Keratinocyte (primary cell): Measurements from ENCODE around the gene OBSL1. TPM values are rescaled to one million over a fixed set of nuclear protein-coding genes. Genes with fewer than 3 reads are reported as not detected.

ENCODE experiments used
- DNase-seq: peaks from one replicate; pipeline ENCODE4 v3.0.0-alpha.2; 2011; ENCODE audit warnings: low read depth, missing footprints, low spot score
- FAIRE-seq: peaks from 2 replicates; lab custom pipeline; 2011; peaks lifted over from hg19 to GRCh38; lab: Jason Lieb, UNC
- H2AFZ ChIP-seq: 2 replicates; pipeline ENCODE4 v1.6.0; 2012; ENCODE audit warnings: low read length, control low read depth, inconsistent platforms; ENCODE audit not compliant: control insufficient read depth
- H3K27ac ChIP-seq: 2 replicates; pipeline ENCODE4 v1.5.1; 2011; ENCODE audit warnings: low read length; ENCODE audit not compliant: control insufficient read depth, insufficient read depth
- H3K27me3 ChIP-seq: 3 replicates; pipeline ENCODE4 v1.6.0; 2011; ENCODE audit warnings: low read length; ENCODE audit not compliant: control insufficient read depth, insufficient read depth; ENCODE audit errors: extremely low read depth
- H3K36me3 ChIP-seq, 2 experiments: 2 replicates in 1 of 2; 3 replicates in 1 of 2; pipeline ENCODE4 v1.5.1; 2011; ENCODE audit warnings: low read length in 2 of 2, mild to moderate bottlenecking in 1 of 2; ENCODE audit not compliant: control insufficient read depth in 2 of 2, insufficient read depth in 2 of 2; ENCODE audit errors: extremely low read depth in 1 of 2
- H3K4me1 ChIP-seq: 3 replicates; pipeline ENCODE4 v1.5.1; 2011; ENCODE audit warnings: low read length; ENCODE audit not compliant: control insufficient read depth, insufficient read depth; ENCODE audit errors: extremely low read depth
- H3K4me2 ChIP-seq: 3 replicates; pipeline ENCODE4 v1.6.0; 2011; ENCODE audit warnings: low read depth, low read length; ENCODE audit not compliant: control insufficient read depth, insufficient read depth; ENCODE audit errors: extremely low read depth
- H3K4me3 ChIP-seq, 3 experiments: fragments of 200-600 bp in 1 of 3; sonication (generic) in 1 of 3; 2 replicates in 2 of 3; 3 replicates in 1 of 3; pipeline ENCODE4 v1.5.1; 2011 to 2016; ENCODE audit warnings: low read length in 3 of 3, mild to moderate bottlenecking in 3 of 3, control low read depth in 2 of 3, inconsistent platforms in 1 of 3, low read depth in 1 of 3, mixed read lengths in 1 of 3, mixed run types in 1 of 3, moderate library complexity in 1 of 3; ENCODE audit not compliant: control insufficient read depth in 2 of 3, insufficient read depth in 2 of 3; ENCODE audit errors: extremely low read depth in 1 of 3
- H3K79me2 ChIP-seq: 2 replicates; pipeline ENCODE4 v1.6.0; 2012; ENCODE audit warnings: low read length; ENCODE audit not compliant: control insufficient read depth, insufficient read depth
- H3K9ac ChIP-seq: 3 replicates; pipeline ENCODE4 v1.6.0; 2011; ENCODE audit warnings: low read length; ENCODE audit not compliant: control insufficient read depth, insufficient read depth; ENCODE audit errors: extremely low read depth
- H3K9me1 ChIP-seq: 3 replicates; pipeline ENCODE4 v1.6.0; 2011; ENCODE audit warnings: low read length; ENCODE audit not compliant: control insufficient read depth, insufficient read depth; ENCODE audit errors: extremely low read depth
- H3K9me3 ChIP-seq: 2 replicates; pipeline ENCODE4 v1.5.1; 2012; ENCODE audit warnings: low read depth, low read length; ENCODE audit not compliant: control insufficient read depth
- H4K20me1 ChIP-seq: 3 replicates; pipeline ENCODE4 v1.6.0; 2011; ENCODE audit warnings: low read length; ENCODE audit not compliant: control insufficient read depth, insufficient read depth; ENCODE audit errors: extremely low read depth
- CTCF ChIP-seq, 3 experiments: IDR thresholded peaks in 1 of 3; conservative IDR thresholded peaks in 1 of 3; optimal IDR thresholded peaks in 1 of 3; 2 replicates in 2 of 3; 3 replicates in 1 of 3; pipeline versions ENCODE3 to v1.5.1; 2011; ENCODE audit warnings: low read length in 3 of 3, mild to moderate bottlenecking in 3 of 3, moderate library complexity in 2 of 3, control low read depth in 1 of 3, inconsistent platforms in 1 of 3; ENCODE audit not compliant: insufficient read depth in 2 of 3; ENCODE audit errors: extremely low read depth in 1 of 3
- EZH2 ChIP-seq: IDR thresholded peaks from one replicate; pipeline ENCODE4 v1.6.1; 2012; ENCODE audit warnings: inconsistent platforms, mild to moderate bottlenecking, low read length, moderate library complexity
- dilution Hi-C: fragments of 300-500 bp; cut with MboI; formaldehyde crosslinking; loops from one replicate; pipeline ENCODE4 v1.7.0; 2020; ENCODE audit warnings: low sequenced_read_pairs; ENCODE audit not compliant: extremely low pct_ligation_motif_present
- polyA plus RNA-seq, 5 experiments: library from polyadenylated mRNA; depleted of rRNA in 3 of 5; stranded (reverse) in 3 of 5; stranded (forward) in 1 of 5; unstranded in 1 of 5; fragments of >200 nt; gene quantifications; 1 replicate in 1 of 5; 2 replicates in 3 of 5; 3 replicates in 1 of 5; pipeline versions ENCODE4 v1.2.1 to v1.2.3, GENCODE V29; 2011 to 2012; ENCODE audit warnings: missing spikeins in 2 of 5, low read depth in 1 of 5, low replicate concordance in 1 of 5

The OBSL1 gene
- polyA plus RNA-seq, 1 donor (not counting 4 experiments of a cell fraction or from before 2014, with no cell fraction given): 9.3 TPM

GRCh38 chr2:219562049-219563020, 9.0 kb downstream of the OBSL1 start:
- no peak overlapping the region for H2AFZ ChIP-seq

GRCh38 chr2:219561179-219562048, 9.9 kb downstream of the OBSL1 start:
- Histone ChIP-seq H3K4me1 (no peaks in the 10 kb centered on the region), H3K27ac (no peak overlapping the region), H2AFZ (no peak overlapping the region), H3K4me2 (no peak overlapping the region), H3K9ac (no peak overlapping the region), H3K27me3 (no peaks in the 10 kb centered on the region), H3K9me3 (no peaks in the 10 kb centered on the region), H3K9me1 (no peaks in the 10 kb centered on the region), H4K20me1 (no peaks in the 10 kb centered on the region), H3K36me3 (no peaks in the 10 kb centered on the region), H3K79me2 (no peaks in the 10 kb centered on the region), H3K4me3 (no peak overlapping the region)
- TF ChIP-seq CTCF (optimal IDR thresholded peaks at IDR 0.05 in 1 of 3, IDR thresholded peaks at IDR 0.05 in 1 of 3, conservative IDR thresholded peaks at IDR 0.05 in 1 of 3; ENCODE audit: extremely low read depth in 1 of 3, insufficient read depth in 2 of 3, low read length in 3 of 3): no peak
- no peak for TF ChIP-seq EZH2
- dilution Hi-C loops: no loop called here
- DNase-seq (no peak), FAIRE-seq (no peak)

More at GRCh38 chr2:219562049-219563020, 9.0 kb downstream of the OBSL1 start:
- no peaks in the 10 kb centered on the region for H3K9me3 ChIP-seq
- no peaks in the 10 kb centered on the region for H3K79me2 ChIP-seq
- H3K9ac ChIP-seq: no peak overlapping the region
- H3K4me2 ChIP-seq: no peak overlapping the region
- H3K4me1 ChIP-seq: no peaks in the 10 kb centered on the region
- DNase-seq (no peak), FAIRE-seq (no peak)
- dilution Hi-C loops: no loop called here
- no peaks in the 10 kb centered on the region for H3K36me3 ChIP-seq
- no peak overlapping the region for H3K27ac ChIP-seq
- TF ChIP-seq EZH2: no peak
- TF ChIP-seq CTCF (optimal IDR thresholded peaks at IDR 0.05 in 1 of 3, IDR thresholded peaks at IDR 0.05 in 1 of 3, conservative IDR thresholded peaks at IDR 0.05 in 1 of 3; ENCODE audit: extremely low read depth in 1 of 3, insufficient read depth in 2 of 3, low read length in 3 of 3): no peak
- no peaks in the 10 kb centered on the region for H3K9me1 ChIP-seq
- no peaks in the 10 kb centered on the region for H4K20me1 ChIP-seq
- no peak overlapping the region for H3K4me3 ChIP-seq
- H3K27me3 ChIP-seq: no peaks in the 10 kb centered on the region
